Upper lobe of left lung (tissue), 6 donors: ENCODE measurements around the gene CNEP1R1. TPM values are rescaled to one million over a fixed set of nuclear protein-coding genes. Genes with fewer than 3 reads are reported as not detected.
A peak's percentile ranks its signal among the peaks of the same experiment; 100 is the strongest.

Experiments
- ATAC-seq, 2 donors: fragments of 200-7000 bp; cut with Tn5 transposase; one replicate each; pipeline ENCODE4 v1.9.1; 2022; ENCODE audit warnings: mild to moderate bottlenecking in 2 of 2, moderate library complexity in 2 of 2; ENCODE audit not compliant: low FRiP score in 2 of 2
- DNase-seq, 2 donors: peaks; one replicate each; pipeline ENCODE4 v3.0.0-alpha.2; 2019 to 2020
- H3K27ac ChIP-seq, 4 donors: fragments of 200-600 bp; sonication (generic); one replicate each; pipeline ENCODE4 v1.5.1; 2016 to 2019
- H3K27me3 ChIP-seq, 4 donors: fragments of 200-600 bp; sonication (generic); one replicate each; pipeline ENCODE4 v1.5.1; 2017 to 2019
- H3K36me3 ChIP-seq, 4 donors: fragments of 200-600 bp; sonication (generic); one replicate each; pipeline ENCODE4 v1.5.1; 2016 to 2019
- H3K4me1 ChIP-seq, 4 donors: fragments of 200-600 bp; sonication (generic); one replicate each; pipeline ENCODE4 v1.5.1; 2018 to 2019
- H3K4me3 ChIP-seq, 4 donors: fragments of 200-600 bp; sonication (generic); one replicate each; pipeline ENCODE4 v1.5.1; 2017 to 2019; ENCODE audit warnings: mild to moderate bottlenecking in 2 of 4, moderate library complexity in 1 of 4
- H3K9me3 ChIP-seq, 4 donors: fragments of 200-600 bp; sonication (generic); one replicate each; pipeline ENCODE4 v1.5.1; 2018 to 2019
- CTCF ChIP-seq, 6 experiments: fragments of 450-650 bp in 4 of 6; fragments of 200-600 bp in 2 of 6; sonication (generic) in 2 of 6; IDR thresholded peaks; one replicate each; pipeline ENCODE4 v1.5.1; 2016 to 2019; ENCODE audit warnings: antibody characterized with exemption in 6 of 6
- EP300 ChIP-seq, 4 donors: sonication (generic); formaldehyde crosslinking; IDR thresholded peaks; one replicate each; pipeline ENCODE4 v1.5.1; 2017; ENCODE audit warnings: antibody characterized with exemption in 4 of 4, control low read depth in 2 of 4
- POLR2A ChIP-seq, 4 donors: fragments of 450-650 bp; IDR thresholded peaks; one replicate each; pipeline ENCODE4 v1.5.1; 2016 to 2017; ENCODE audit warnings: antibody characterized with exemption in 4 of 4, mild to moderate bottlenecking in 2 of 4
- POLR2AphosphoS5 ChIP-seq, 2 donors: sonication (generic); formaldehyde crosslinking; IDR thresholded peaks; one replicate each; pipeline ENCODE4 v1.5.1; 2017; ENCODE audit warnings: antibody characterized with exemption in 2 of 2
- WGBS, 2 donors: methylation state at CpG; one replicate each; pipeline ENCODE4 v1.1.5; 2017 to 2018; 5-methylcytosine and 5-hydroxymethylcytosine counted together
- total RNA-seq, 6 donors: library from RNA; depleted of rRNA in 4 of 6; stranded (reverse); fragments of >200 nt in 4 of 6; gene quantifications; one replicate each; pipeline versions ENCODE4 v1.1.0 to v1.2.1, GENCODE V29; 2016 to 2021
- donor health status: DM: no; HTN: no; CAD: no; lungs with moderate emphysema.
- donor health status: DM: no; HTN: yes; CAD: no; lungs with severe emphysema.

CNEP1R1 gene
- total RNA-seq, 6 donors from 2014 or later: 1.0 to 21.8 (median 15.4) TPM

- Histone ChIP-seq H3K27me3 (no peaks in the 10 kb centered on the region), H3K4me3 (peak overlapping the region in 1 of 4 donors; percentile 90), H3K27ac (peak overlapping the region in 1 of 4 donors; percentile 23), H3K9me3 (no peaks in the 10 kb centered on the region), H3K36me3 (peaks cover 0 to 21% (median 15%) of the 10 kb centered on the region in 4 donors), H3K4me1 (peaks cover 21 to 27% (median 23%) of the 10 kb centered on the region in 4 donors)
- WGBS, 2 donors: 33 to 35% methylated on average over 3 of the region's 3 CpGs
- TF ChIP-seq POLR2AphosphoS5 (IDR thresholded peaks at IDR 0.05) (no peak), CTCF (IDR thresholded peaks at IDR 0.05) (peak in 4 of 6 experiments; percentile 14 to 29 (median 24)), POLR2A (IDR thresholded peaks at IDR 0.05) (no peak), EP300 (IDR thresholded peaks at IDR 0.05) (no peak)
- no peak for ATAC-seq
- DNase-seq: no peak
Measured at GRCh38 chr16:50067290-50067853, 42.3 kb downstream of the CNEP1R1 start.

DNA sequence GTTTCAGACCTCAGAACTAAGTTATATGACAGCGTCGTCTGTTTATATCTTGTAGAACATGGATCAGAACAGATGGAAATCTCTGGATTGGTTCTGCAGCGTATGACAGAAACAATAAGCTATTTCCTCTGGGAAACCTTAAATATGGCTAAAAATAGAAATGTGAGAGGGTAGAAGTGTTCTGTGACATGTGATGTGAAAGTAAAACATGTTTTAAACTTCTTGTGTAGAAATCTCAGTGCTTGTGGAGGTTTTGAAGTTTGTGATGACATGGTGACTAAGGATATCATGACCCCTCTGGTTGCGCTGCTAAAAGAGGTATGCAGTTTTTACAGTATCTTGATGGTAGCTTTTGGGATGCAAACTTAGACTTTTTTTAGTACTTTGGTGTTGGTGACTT is 43.5 kb downstream of the CNEP1R1 start:
- Histone ChIP-seq H3K27ac (no peak overlapping the region), H3K4me1 (peaks cover 21 to 27% (median 23%) of the 10 kb centered on the region in 4 donors), H3K9me3 (no peaks in the 10 kb centered on the region), H3K36me3 (peaks cover 0 to 21% (median 17%) of the 10 kb centered on the region in 4 donors), H3K4me3 (no peak overlapping the region), H3K27me3 (no peaks in the 10 kb centered on the region)
- WGBS, 2 donors: 71 to 75% methylated on average over 4 of the region's 4 CpGs
- DNase-seq (no peak), ATAC-seq (no peak)
- TF ChIP-seq POLR2A (IDR thresholded peaks at IDR 0.05) (no peak), CTCF (IDR thresholded peaks at IDR 0.05) (no peak), EP300 (IDR thresholded peaks at IDR 0.05) (no peak), POLR2AphosphoS5 (IDR thresholded peaks at IDR 0.05) (no peak)

DNA sequence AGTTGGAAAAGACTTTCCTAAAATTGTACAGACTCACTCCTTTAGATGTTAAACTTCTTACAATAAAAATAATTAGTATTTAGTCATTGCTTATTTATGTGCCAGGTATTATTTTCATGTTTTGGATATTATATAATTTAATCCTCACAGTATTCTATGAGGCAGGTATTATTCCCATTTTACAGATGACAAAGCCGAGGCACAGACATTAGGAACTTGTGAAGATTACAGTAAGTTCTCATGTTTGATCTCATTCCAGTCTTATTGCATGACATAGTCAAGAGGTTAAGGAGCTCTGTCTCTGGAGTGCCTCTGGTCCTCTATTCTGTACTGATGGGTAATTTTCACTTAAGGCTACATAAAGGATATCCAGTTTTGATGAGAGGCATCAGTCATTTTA is 44.0 kb downstream of the CNEP1R1 start:
- WGBS, 2 donors: 93 to 97% methylated on average over 1 of the region's 1 CpG
- TF ChIP-seq POLR2A (IDR thresholded peaks at IDR 0.05): no peak
- TF ChIP-seq CTCF (IDR thresholded peaks at IDR 0.05): no peak
- TF ChIP-seq POLR2AphosphoS5 (IDR thresholded peaks at IDR 0.05): no peak
- no peak for TF ChIP-seq EP300 (IDR thresholded peaks at IDR 0.05)
- Histone ChIP-seq H3K4me3 (no peak overlapping the region), H3K27me3 (no peaks in the 10 kb centered on the region), H3K27ac (no peak overlapping the region), H3K36me3 (peaks cover 0 to 21% (median 17%) of the 10 kb centered on the region in 4 donors), H3K4me1 (peaks cover 21 to 27% (median 23%) of the 10 kb centered on the region in 4 donors), H3K9me3 (no peaks in the 10 kb centered on the region)
- no peak for DNase-seq
- no peak for ATAC-seq

DNA sequence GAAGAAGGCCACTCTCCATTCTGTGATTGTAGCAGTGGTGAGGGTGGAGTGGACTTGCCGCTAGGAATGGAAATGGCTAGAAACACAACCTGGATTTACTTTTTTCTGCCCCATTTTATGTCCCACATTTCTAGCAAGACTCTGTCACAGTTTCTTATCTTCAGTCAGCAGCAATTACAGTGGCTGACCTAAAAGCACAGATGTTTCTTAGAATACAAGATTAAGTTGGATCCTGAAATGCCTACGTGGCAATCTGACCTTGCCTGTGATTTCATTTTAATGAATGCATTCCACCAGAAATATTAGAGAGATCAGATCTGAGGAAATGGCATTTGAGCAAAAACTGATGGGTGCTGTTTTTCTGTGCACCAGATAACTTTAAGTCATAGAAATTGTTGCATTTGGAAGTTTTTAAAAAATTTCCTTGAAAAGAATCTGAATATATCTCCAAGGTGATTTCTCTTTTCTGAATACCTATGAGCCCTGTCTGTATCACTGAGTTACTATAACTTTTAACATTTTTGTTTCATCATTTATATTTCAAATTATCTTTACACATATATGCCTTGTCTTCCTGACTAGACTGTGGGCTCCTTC is 46.1 kb downstream of the CNEP1R1 start:
- TF ChIP-seq POLR2A (IDR thresholded peaks at IDR 0.05): no peak
- TF ChIP-seq EP300 (IDR thresholded peaks at IDR 0.05): no peak
- TF ChIP-seq POLR2AphosphoS5 (IDR thresholded peaks at IDR 0.05): no peak
- TF ChIP-seq CTCF (IDR thresholded peaks at IDR 0.05): no peak
- H3K36me3 ChIP-seq: peaks cover 0 to 31% (median 25%) of the 10 kb centered on the region in 4 donors
- H3K9me3 ChIP-seq: no peaks in the 10 kb centered on the region
- WGBS, 2 donors: 79 to 83% methylated on average over 2 of the region's 2 CpGs
- H3K27ac ChIP-seq: no peak overlapping the region
- no peak overlapping the region for H3K4me3 ChIP-seq
- ATAC-seq: no peak
- no peak for DNase-seq
- H3K27me3 ChIP-seq: no peaks in the 10 kb centered on the region
- H3K4me1 ChIP-seq: peaks cover 20 to 23% (median 22%) of the 10 kb centered on the region in 4 donors
